Mesenchymal stem cell (in vitro differentiated cells and primary cell): ENCODE data around the gene CHAC1.

Source experiments
- DNase-seq: peaks from one replicate; pipeline ENCODE4 v3.0.0-alpha.2; 2013
- H2AFZ ChIP-seq: one replicate; pipeline ENCODE4 v1.6.1; 2013; ENCODE audit warnings: low read depth, mild to moderate bottlenecking, control low read depth, inconsistent platforms, low read length, moderate library complexity
- H2AK5ac ChIP-seq: 2 replicates; pipeline ENCODE4 v1.6.1; 2013; ENCODE audit warnings: low read length, moderate library complexity, mild to moderate bottlenecking, inconsistent platforms; ENCODE audit not compliant: severe bottlenecking
- H2BK120ac ChIP-seq: one replicate; pipeline ENCODE4 v1.6.1; 2013; ENCODE audit warnings: low read depth, mild to moderate bottlenecking, inconsistent platforms, low read length, moderate library complexity
- H2BK12ac ChIP-seq, 2 experiments: one replicate each; pipeline ENCODE4 v1.6.1; 2013; ENCODE audit warnings: inconsistent platforms in 2 of 2, low read length in 2 of 2, mild to moderate bottlenecking in 2 of 2, moderate library complexity in 2 of 2, control low read depth in 1 of 2
- H2BK15ac ChIP-seq: one replicate; pipeline ENCODE4 v1.6.1; 2013; ENCODE audit warnings: mild to moderate bottlenecking, low read depth, inconsistent platforms; ENCODE audit not compliant: poor library complexity, severe bottlenecking
- H2BK5ac ChIP-seq: 2 replicates; pipeline ENCODE4 v1.6.1; 2013; ENCODE audit warnings: low read depth, mild to moderate bottlenecking, low read length, control low read depth, inconsistent platforms; ENCODE audit not compliant: poor library complexity, severe bottlenecking
- H3K14ac ChIP-seq, 2 experiments: one replicate each; pipeline ENCODE4 v1.6.1; 2013; ENCODE audit warnings: inconsistent platforms in 2 of 2, low read length in 2 of 2, control low read depth in 1 of 2, mild to moderate bottlenecking in 1 of 2, moderate library complexity in 1 of 2
- H3K18ac ChIP-seq, 2 experiments: one replicate each; pipeline ENCODE4 v1.6.1; 2013; ENCODE audit warnings: inconsistent platforms in 2 of 2, low read length in 2 of 2, control low read depth in 1 of 2, low read depth in 1 of 2, mild to moderate bottlenecking in 1 of 2
- H3K23ac ChIP-seq, 2 experiments: one replicate each; pipeline ENCODE4 v1.6.1; 2013; ENCODE audit warnings: inconsistent platforms in 2 of 2, low read length in 2 of 2, mild to moderate bottlenecking in 2 of 2, moderate library complexity in 2 of 2, control low read depth in 1 of 2
- H3K27ac ChIP-seq: 2 replicates; pipeline ENCODE4 v1.5.1; 2013; ENCODE audit warnings: mild to moderate bottlenecking, moderate library complexity, low read length, control low read depth, inconsistent platforms; ENCODE audit not compliant: poor library complexity, severe bottlenecking
- H3K27me3 ChIP-seq, 2 experiments: 2 replicates each; pipeline versions ENCODE4 v1.6.1 to v1.7.0; 2013; ENCODE audit warnings: low read length in 2 of 2, mild to moderate bottlenecking in 2 of 2, moderate library complexity in 2 of 2, control low read depth in 1 of 2, inconsistent platforms in 1 of 2; ENCODE audit not compliant: control insufficient read depth in 1 of 2, insufficient read depth in 1 of 2
- H3K36me3 ChIP-seq, 2 experiments: 2 replicates each; pipeline versions ENCODE4 v1.6.1 to v1.7.0; 2013; ENCODE audit warnings: low read length in 2 of 2, control low read depth in 1 of 2, inconsistent platforms in 1 of 2, low read depth in 1 of 2, mild to moderate bottlenecking in 1 of 2; ENCODE audit not compliant: insufficient read depth in 2 of 2, control insufficient read depth in 1 of 2
- H3K4ac ChIP-seq, 2 experiments: one replicate each; pipeline ENCODE4 v1.6.1; 2013; ENCODE audit warnings: inconsistent platforms in 2 of 2, low read length in 2 of 2, mild to moderate bottlenecking in 2 of 2, moderate library complexity in 2 of 2, control low read depth in 1 of 2, low read depth in 1 of 2
- H3K4me1 ChIP-seq: 2 replicates; pipeline ENCODE4 v1.6.1; 2013; ENCODE audit warnings: low read depth, low read length, control low read depth; ENCODE audit not compliant: control insufficient read depth, insufficient read depth
- H3K4me2 ChIP-seq: 2 replicates; pipeline ENCODE4 v1.6.1; 2013; ENCODE audit warnings: low read length, mild to moderate bottlenecking, inconsistent platforms; ENCODE audit not compliant: poor library complexity, severe bottlenecking
- H3K4me3 ChIP-seq, 2 experiments: 2 replicates each; pipeline versions ENCODE4 v1.5.1 to v1.7.0; 2013; ENCODE audit warnings: low read length in 2 of 2, mild to moderate bottlenecking in 2 of 2, control low read depth in 1 of 2, low read depth in 1 of 2; ENCODE audit not compliant: insufficient read depth in 1 of 2
- H3K79me1 ChIP-seq: replicated peaks from 2 replicates; pipeline ENCODE4 v1.6.1; 2013; ENCODE audit warnings: mild to moderate bottlenecking, control low read depth, low read length, inconsistent platforms; ENCODE audit not compliant: poor library complexity, severe bottlenecking
- H3K9ac ChIP-seq: 2 replicates; pipeline ENCODE4 v1.7.0; 2013; ENCODE audit warnings: mild to moderate bottlenecking, low read length, moderate library complexity
- H3K9me3 ChIP-seq: 2 replicates; pipeline ENCODE4 v1.7.0; 2013; ENCODE audit warnings: mild to moderate bottlenecking, low read length; ENCODE audit not compliant: control insufficient read depth
- H4K8ac ChIP-seq: one replicate; pipeline ENCODE4 v1.6.1; 2013; ENCODE audit warnings: inconsistent platforms, mild to moderate bottlenecking, low read length, moderate library complexity
- H4K91ac ChIP-seq: one replicate; pipeline ENCODE4 v1.6.1; 2013; ENCODE audit warnings: mild to moderate bottlenecking, low read length, inconsistent platforms
- WGBS: methylation state at CpG from one replicate; pipeline ENCODE4 v1.1.7; 2013; ENCODE audit warnings: mixed read lengths; 5-methylcytosine and 5-hydroxymethylcytosine counted together

The CHAC1 gene

GRCh38 chr15:40940296-40940801, 12.9 kb upstream of the CHAC1 start:
- peaks cover 0 to 4% of the 10 kb centered on the region in 2 experiments for H3K36me3 ChIP-seq
- peak overlapping the region; percentile 24 for H2AK5ac ChIP-seq
- H3K27me3 ChIP-seq, result peaks cover 3 to 19% of the 10 kb centered on the region in 2 experiments
- H3K4me3 ChIP-seq, result no peak overlapping the region
- peak overlapping the region; percentile 23 for H2AFZ ChIP-seq
- H3K9me3 ChIP-seq, result no peaks in the 10 kb centered on the region
- H3K4me1 ChIP-seq, result peaks cover 32% of the 10 kb centered on the region
- H3K79me1 ChIP-seq, result no peaks in the 10 kb centered on the region
- peak overlapping the region in 1 of 2 experiments; percentile 56 for H3K14ac ChIP-seq
- H2BK120ac ChIP-seq, result no peak overlapping the region
- H3K9ac ChIP-seq, result no peak overlapping the region
- peak overlapping the region in 1 of 2 experiments; percentile 97 for H2BK12ac ChIP-seq
- DNase-seq, result no peak
- H3K18ac ChIP-seq, result peak overlapping the region in 1 of 2 experiments; percentile 46
- no peak overlapping the region for H2BK5ac ChIP-seq
- H3K27ac ChIP-seq, result no peak overlapping the region
- no peak overlapping the region for H3K4me2 ChIP-seq
- peak overlapping the region; percentile 1 for H2BK15ac ChIP-seq
- peak overlapping the region in 1 of 2 experiments; percentile 62 for H3K23ac ChIP-seq
- 72% methylated on average over 15 of the region's 15 CpGs for WGBS
- H3K4ac ChIP-seq, result peak overlapping the region in 1 of 2 experiments; percentile 59
- H4K8ac ChIP-seq, result no peak overlapping the region
- peak overlapping the region; percentile 36 for H4K91ac ChIP-seq

- Histone ChIP-seq H3K18ac (peak overlapping the region; percentile 70 to 85), H2AK5ac (no peak overlapping the region), H3K79me1 (no peaks in the 10 kb centered on the region), H4K8ac (peak overlapping the region; percentile 98), H3K14ac (no peak overlapping the region), H3K9me3 (no peaks in the 10 kb centered on the region), H3K23ac (no peak overlapping the region), H2BK120ac (peak overlapping the region; percentile 86), H3K27ac (no peak overlapping the region), H3K4me1 (peaks cover 31% of the 10 kb centered on the region), H2AFZ (peak overlapping the region; percentile 32), H2BK15ac (no peak overlapping the region), H3K4me2 (peak overlapping the region; percentile 80), H2BK5ac (no peak overlapping the region), H2BK12ac (peak overlapping the region in 1 of 2 experiments; percentile 97), H3K4me3 (peak overlapping the region; percentile 59 to 65), H3K36me3 (peaks cover 0 to 4% of the 10 kb centered on the region in 2 experiments), H3K27me3 (peaks cover 3 to 12% of the 10 kb centered on the region in 2 experiments), H3K9ac (peak overlapping the region; percentile 61), H4K91ac (peak overlapping the region; percentile 91), H3K4ac (peak overlapping the region in 1 of 2 experiments; percentile 59)
- 11% methylated on average over 7 of the region's 7 CpGs for WGBS
- no peak for DNase-seq
These were observed 12.2 kb upstream of the CHAC1 start for GRCh38 chr15:40941068-40941527.

GRCh38 chr15:40941528-40942336, 11.5 kb upstream of the CHAC1 start:
- Histone ChIP-seq H3K36me3 (no peaks in the 10 kb centered on the region), H3K9me3 (no peaks in the 10 kb centered on the region), H2AFZ (peak overlapping the region; percentile 86), H2BK12ac (peak overlapping the region; percentile 75 to 81), H3K4me2 (peak overlapping the region; percentile 80), H3K27ac (no peak overlapping the region), H3K23ac (peak overlapping the region in 1 of 2 experiments; percentile 78), H2AK5ac (no peak overlapping the region), H3K4me1 (peaks cover 31% of the 10 kb centered on the region), H3K14ac (peak overlapping the region in 1 of 2 experiments; percentile 88), H3K4ac (peak overlapping the region; percentile 89 to 93), H2BK120ac (peak overlapping the region; percentile 86), H4K91ac (peak overlapping the region; percentile 91), H3K4me3 (peak overlapping the region; percentile 59 to 77), H2BK5ac (no peak overlapping the region), H3K18ac (peak overlapping the region; percentile 94 to 96), H3K79me1 (no peaks in the 10 kb centered on the region), H3K9ac (peak overlapping the region; percentile 85), H2BK15ac (peak overlapping the region; percentile 97), H4K8ac (peak overlapping the region; percentile 98), H3K27me3 (peaks cover 3 to 8% of the 10 kb centered on the region in 2 experiments)
- WGBS, result 1% methylated on average over 81 of the region's 92 CpGs
- DNase-seq, result peak; percentile 89

- peak overlapping the region; percentile 94 to 96 for H3K18ac ChIP-seq
- no peaks in the 10 kb centered on the region for H3K36me3 ChIP-seq
- WGBS, result 56% methylated on average over 15 of the region's 15 CpGs
- H3K23ac ChIP-seq, result peak overlapping the region in 1 of 2 experiments; percentile 78
- H3K9ac ChIP-seq, result peak overlapping the region; percentile 85
- H3K4me3 ChIP-seq, result peak overlapping the region; percentile 59 to 77
- no peak overlapping the region for H2BK5ac ChIP-seq
- H3K9me3 ChIP-seq, result no peaks in the 10 kb centered on the region
- H3K14ac ChIP-seq, result peak overlapping the region in 1 of 2 experiments; percentile 88
- H3K4me2 ChIP-seq, result peak overlapping the region; percentile 80
- H2BK12ac ChIP-seq, result peak overlapping the region; percentile 75 to 80
- H2BK15ac ChIP-seq, result peak overlapping the region; percentile 97
- DNase-seq, result peak; percentile 54
- no peak overlapping the region for H3K27ac ChIP-seq
- H2AK5ac ChIP-seq, result no peak overlapping the region
- peaks cover 3 to 8% of the 10 kb centered on the region in 2 experiments for H3K27me3 ChIP-seq
- H3K79me1 ChIP-seq, result no peaks in the 10 kb centered on the region
- peak overlapping the region; percentile 89 to 93 for H3K4ac ChIP-seq
- peak overlapping the region; percentile 67 for H4K8ac ChIP-seq
- H3K4me1 ChIP-seq, result peaks cover 26% of the 10 kb centered on the region
- H4K91ac ChIP-seq, result peak overlapping the region; percentile 60
- peak overlapping the region; percentile 85 for H2BK120ac ChIP-seq
- H2AFZ ChIP-seq, result peak overlapping the region; percentile 86
These were observed 10.9 kb upstream of the CHAC1 start for GRCh38 chr15:40942337-40942854.
